ENCODE results near the gene IFT22.
A peak's percentile ranks its signal among the peaks of the same experiment; 100 is the strongest.

IFT22 gene

GRCh38 chr7:101277155-101277554 is 44.5 kb downstream of the IFT22 start:
- no peak for DNase-seq (ENCODE audit: low read depth)

GRCh38 chr7:101273206-101273605 is 48.4 kb downstream of the IFT22 start:
- DNase-seq (ENCODE audit: low read depth) = no peak

GRCh38 chr7:101271021-101271420 is 50.6 kb downstream of the IFT22 start:
- DNase-seq (ENCODE audit: low read depth) = no peak

DNA sequence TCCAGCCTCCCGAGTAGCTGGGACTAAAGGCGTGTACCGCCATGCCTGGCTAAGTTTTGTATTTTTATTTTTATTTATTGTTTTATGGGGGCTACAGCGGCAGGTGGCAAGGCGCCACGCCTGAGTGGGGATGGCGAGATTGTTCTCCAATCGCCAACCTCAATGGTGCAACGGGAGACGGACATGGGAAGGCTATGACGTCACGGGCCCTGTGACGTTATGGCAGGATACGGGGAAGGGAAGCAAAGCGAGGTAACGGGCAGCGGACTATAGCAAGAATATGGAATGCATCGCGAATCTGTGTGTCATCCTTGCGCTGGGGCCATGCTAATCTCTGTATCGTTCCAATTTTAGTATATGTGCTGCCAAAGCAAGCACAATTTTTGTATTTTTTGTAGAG is 51.9 kb downstream of the IFT22 start:
- no peak for DNase-seq (ENCODE audit: low read depth)

DNA sequence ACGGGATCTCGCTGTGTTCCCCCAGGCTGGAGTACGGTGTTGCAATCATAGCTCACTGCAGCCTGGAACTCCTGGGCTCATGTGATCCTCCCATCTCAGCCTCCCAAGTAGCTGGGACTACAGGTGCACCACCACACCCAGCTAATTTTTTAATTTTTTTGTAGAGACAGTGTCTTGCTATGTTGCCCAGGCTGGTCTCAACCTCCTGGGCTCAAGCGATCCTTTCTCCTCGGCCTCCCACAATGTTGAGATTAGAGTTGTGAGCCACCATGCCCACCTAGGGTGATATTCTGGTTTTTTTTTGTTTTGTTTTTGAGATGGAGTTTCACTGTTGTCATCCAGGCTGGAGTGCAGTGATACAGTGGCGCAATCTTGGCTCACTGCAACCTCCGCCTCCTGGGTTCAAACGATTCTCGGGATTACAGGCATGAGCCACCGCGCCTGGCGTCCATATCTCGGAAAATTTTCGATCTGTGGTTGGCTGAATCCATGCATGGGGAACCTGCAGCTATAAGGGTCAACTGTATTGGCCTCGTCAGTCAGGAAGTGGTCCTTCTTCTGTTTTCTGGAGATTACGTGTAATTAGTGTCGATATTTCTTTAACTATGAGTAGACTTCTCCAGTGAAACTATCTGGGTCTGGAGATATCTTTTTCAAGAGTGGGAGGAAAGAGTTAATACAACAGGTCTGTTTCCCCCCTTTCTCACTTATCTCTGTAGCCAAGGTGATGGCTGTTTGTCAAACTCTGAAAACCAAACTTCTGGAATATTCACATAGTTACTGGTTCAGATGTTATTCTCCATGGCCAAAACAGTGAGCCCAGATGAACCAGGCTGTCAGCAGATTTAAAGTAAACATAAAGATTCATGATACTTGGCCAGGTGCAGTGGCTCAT is 55.7 kb downstream of the IFT22 start:
- DNase-seq (ENCODE audit: low read depth) = no peak

DNA sequence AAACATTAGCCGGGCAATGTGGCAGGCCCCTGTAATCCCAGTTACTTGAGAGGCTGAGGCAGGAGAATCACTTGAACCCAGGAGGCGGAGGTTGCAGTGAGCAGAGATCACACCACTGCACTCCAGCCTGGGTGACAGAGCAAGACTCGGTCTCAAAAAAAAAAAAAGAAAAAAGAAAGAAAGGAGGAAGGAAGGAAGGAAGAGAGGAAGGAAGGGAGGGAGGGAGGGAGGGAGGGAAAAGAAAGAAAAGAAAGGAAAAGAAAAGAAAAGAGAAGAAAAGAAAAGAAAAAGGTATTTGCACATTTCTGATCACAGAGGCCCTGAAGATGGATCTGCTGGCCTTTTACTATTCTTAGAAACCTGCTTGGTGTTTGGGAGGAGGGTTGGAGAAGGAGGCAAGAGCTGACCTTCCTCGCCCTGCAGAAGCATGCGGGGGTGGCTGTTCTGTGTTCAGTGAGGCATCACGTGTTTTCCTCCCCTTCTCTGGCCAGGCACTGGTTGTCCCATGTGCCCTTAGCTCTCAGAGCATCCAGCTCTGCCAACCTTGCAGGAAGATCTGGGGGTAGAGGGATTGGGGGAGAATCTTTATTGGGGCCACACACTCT is 57.4 kb downstream of the IFT22 start:
- DNase-seq (ENCODE audit: low read depth) = peak; percentile 30

Measured in EH (cell line).